RPMI8226 (cell line): ENCODE measurements around the gene TMEM217.

Experiments used
- DNase-seq: peaks from one replicate; pipeline ENCODE4 v3.0.0-alpha.2; 2015

Gene TMEM217

DNA sequence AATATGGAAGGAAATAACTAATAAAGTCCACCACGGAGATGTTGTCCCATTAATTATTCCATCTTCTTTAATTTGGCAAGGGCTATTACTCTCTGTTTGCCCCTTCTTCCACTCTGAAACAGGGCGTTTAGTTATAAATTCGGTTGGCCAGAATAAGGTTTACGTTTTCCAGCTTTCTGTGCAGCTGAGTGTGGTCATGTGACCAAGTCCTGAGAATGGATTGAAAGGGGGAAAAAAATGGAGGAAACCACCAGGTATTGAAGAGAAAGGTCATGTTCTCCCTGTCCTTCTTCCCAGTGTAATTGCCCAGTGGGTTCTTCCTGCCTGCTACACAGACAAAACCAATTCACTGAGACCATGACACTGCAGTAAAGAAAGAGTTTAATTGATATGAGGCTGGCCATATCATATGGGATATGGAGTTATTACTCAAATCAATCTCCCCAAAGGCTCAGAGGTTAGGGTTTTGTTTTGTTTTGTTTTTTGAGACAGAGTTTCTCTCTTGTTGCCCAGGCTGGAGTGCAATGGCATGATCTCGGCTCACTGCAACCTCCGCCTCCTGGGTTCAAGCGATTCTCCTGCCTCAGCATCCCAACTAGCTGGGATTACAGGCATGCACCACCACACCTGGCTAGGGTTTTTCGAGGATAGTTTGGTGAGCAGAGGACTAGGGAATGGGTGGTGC, 14.7 kb downstream of the TMEM217 start:
- DNase-seq, result no peak

DNA sequence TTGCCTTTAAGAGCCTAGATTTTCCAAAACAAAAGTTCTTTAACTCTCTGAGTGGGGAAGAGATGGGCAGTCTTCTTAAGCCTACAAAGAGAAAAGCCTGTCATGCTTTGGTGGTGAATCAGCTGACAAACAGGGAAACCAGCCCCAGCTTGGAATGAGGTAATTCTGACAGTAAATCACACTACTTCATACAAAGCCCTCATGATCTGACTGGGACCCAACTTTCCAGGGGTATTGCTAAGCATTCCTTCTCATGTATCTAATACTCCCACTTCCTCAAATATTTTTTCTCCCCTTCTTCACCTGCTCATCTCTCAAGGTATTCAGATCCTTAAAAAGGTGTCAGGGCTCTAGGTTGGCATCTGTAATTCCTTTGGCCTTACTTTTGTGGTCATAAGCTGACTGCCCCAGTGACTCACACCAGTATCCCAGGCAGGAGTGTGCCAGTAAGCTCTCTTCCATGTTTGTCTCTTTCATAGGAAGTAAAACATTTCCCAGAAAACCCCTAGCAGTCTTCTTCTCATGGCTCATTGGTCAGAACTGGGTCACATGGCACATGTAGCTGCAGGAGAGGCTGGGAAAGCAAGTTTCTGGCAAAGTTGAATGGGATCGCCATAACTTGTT, 15.4 kb downstream of the TMEM217 start:
- no peak for DNase-seq

GRCh38 chr6:37241775-37242428, 16.0 kb downstream of the TMEM217 start:
- DNase-seq, result no peak

DNA sequence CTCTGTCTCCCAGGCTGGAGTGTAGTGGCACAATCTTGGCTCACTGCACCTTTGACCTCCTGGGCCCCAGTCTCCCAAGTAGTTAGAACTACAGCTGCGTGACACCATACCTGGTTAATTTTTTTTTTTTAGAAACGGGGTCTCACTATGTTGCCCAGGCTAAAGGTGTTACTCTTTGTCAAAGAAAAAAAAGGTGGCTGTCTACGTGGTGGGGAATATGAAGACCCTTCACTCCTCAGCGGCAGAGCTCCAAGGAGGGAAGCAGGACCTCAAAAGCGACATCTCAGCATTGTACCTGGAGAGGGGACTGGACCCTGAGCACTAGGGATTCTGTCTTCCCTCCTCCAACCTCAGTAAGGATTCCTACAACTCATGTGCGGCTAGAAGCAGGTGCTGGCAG, 16.8 kb downstream of the TMEM217 start:
- no peak for DNase-seq

GRCh38 chr6:37239950-37240713, 17.8 kb downstream of the TMEM217 start:
- DNase-seq, result peak; percentile 95

DNA sequence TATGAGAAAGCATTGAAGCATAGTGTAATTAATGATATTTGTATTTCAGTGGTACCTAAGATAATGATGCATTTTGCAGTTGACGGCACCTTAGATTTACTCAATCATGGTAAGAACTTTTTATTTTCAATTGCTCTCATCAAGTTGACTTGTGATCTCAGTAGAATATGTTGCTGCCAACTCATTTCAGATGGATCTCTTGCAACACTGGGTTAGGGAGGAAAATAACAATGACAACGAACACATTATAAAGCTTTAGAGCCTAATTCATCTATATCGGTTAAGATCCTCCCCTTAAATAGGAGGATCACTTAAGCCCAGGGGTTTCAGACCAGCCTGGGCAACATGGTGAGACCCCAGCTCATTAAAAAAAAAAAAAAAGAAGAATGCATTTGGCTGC, 18.4 kb downstream of the TMEM217 start:
- no peak for DNase-seq

DNA sequence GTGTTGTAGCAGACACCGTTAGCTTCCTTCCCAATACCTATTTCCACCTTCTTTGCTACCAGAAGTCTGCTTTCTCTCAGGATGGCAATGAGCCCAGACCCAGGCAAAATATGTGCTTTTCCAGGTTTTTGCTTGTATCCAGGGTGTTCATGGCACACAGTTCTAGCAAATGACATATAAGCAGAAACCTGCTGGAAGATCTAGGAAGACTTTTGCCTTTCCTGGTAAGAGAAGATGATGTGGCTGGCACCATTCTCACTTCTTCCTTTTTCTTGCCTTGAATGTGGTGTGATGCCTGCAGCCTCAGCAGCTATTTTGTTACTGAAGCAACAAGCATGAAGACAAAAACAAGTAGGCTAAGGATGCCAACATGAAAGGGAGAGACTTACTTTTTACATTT, 19.6 kb downstream of the TMEM217 start:
- DNase-seq, result peak; percentile 19

- no peak for DNase-seq
Measured at GRCh38 chr6:37237789-37238188, 20.2 kb downstream of the TMEM217 start.

GRCh38 chr6:37236921-37237320, 21.0 kb downstream of the TMEM217 start:
- DNase-seq, result no peak

GRCh38 chr6:37233541-37233940, 24.4 kb downstream of the TMEM217 start:
- no peak for DNase-seq

- no peak for DNase-seq
Measured at GRCh38 chr6:37232430-37233017, 25.4 kb downstream of the TMEM217 start.

DNA sequence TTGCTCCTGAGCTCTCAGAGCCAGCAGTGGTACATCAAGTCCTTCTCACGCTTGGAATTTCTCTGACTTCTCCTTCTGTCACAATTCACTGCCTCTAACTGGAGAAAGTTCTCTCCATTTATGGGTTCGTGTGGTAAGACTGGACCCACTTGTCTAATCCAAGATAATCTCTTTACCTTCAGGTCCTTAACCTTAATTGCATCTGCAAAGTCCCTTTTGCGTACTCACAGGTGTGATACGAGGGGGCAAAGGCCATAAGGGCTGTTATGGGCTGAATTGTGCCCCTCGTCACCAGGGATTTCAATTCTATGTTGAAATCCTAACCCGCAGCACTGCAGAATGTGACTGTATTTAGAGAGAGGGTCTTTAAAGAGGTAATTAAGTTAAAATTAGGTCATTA, 27.8 kb downstream of the TMEM217 start:
- DNase-seq, result no peak

GRCh38 chr6:37225350-37226169, 32.4 kb downstream of the TMEM217 start:
- no peak for DNase-seq

DNA sequence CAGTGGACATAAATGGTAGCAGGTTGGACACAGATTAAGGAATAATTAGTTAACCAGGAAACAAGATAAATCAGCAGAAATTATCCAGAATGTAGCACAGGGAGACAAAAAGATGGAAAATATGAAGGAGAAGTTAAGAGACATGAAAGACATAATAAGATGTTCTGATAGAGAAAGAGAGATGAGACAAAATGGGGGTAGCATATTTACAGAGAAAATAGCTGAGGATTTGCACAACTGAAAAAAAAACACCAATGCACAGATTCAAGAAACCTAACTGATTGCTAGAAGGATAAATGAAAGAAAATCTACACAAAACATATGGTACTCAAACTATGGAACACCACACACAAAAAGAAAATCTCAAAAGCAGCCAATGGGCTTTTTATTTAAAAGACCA, 35.0 kb downstream of the TMEM217 start:
- DNase-seq, result no peak

GRCh38 chr6:37222125-37222967, 35.6 kb downstream of the TMEM217 start:
- peak; percentile 90 for DNase-seq

DNA sequence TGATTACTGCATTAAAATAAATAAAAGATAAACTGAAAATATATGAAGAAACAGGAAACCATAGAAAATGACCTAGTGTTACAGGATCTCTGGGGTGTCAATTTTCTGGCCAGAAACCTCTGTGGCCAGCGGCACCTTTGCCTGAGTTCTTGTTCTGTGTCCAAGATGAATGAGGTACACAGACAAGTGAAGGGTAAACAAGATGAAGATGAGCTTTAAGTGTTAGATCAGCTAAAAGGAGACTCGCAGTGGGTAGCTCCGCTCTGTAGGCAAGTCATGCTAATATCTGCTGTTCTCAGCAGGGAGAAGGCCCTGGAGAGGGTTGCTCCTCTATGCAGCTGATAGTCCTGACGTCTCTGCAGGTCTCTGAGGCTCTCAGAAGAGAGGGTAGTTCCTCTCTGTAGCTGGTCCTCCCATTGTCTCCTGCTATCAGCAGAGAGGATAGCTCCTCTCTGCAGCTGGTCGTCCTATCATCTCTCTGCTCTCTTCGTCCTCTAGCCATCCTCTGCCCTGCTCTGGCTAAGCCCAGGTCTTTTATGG, 36.3 kb downstream of the TMEM217 start:
- no peak for DNase-seq

- no peak for DNase-seq
Measured at GRCh38 chr6:37218511-37218910, 39.4 kb downstream of the TMEM217 start.

DNA sequence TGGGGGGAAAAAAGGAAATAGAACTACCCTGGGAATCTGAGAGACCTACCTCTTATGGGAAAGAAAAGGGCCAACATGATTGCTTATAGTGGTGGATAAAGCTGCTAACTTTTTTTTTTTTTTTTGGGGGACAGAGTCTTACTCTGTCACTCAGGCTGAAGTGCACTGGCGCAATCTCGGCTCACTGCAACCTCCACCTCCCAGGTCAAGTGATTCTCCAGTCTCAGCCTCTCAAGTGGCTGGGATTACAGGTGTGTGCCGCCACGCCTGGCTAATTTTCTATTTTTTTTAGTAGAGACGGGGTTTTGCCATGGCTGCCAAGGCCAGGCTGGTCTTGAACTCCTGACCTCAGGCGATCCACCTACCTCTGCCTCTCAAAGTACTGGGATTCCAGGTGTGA, 39.9 kb downstream of the TMEM217 start:
- DNase-seq, result no peak

DNA sequence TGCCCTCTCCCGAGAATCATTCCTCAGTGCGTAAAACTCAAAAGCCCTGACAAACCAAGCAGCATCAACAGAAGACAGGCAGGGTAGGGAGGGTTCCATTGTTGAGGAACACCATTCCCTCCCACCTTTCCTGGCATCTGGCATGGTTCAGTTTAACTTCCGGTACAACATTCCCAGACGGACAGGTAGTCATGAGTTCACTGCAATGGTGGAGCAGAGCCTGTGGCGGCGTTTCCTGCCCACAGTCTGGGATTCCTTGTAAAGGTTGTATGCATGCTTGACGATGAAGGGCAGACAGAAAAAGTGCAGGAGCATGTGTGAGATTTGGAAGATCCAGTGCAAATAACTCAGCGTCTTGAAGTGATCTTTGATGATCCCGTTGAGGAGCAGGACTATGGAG, 45.7 kb downstream of the TMEM217 start:
- no peak for DNase-seq

DNA sequence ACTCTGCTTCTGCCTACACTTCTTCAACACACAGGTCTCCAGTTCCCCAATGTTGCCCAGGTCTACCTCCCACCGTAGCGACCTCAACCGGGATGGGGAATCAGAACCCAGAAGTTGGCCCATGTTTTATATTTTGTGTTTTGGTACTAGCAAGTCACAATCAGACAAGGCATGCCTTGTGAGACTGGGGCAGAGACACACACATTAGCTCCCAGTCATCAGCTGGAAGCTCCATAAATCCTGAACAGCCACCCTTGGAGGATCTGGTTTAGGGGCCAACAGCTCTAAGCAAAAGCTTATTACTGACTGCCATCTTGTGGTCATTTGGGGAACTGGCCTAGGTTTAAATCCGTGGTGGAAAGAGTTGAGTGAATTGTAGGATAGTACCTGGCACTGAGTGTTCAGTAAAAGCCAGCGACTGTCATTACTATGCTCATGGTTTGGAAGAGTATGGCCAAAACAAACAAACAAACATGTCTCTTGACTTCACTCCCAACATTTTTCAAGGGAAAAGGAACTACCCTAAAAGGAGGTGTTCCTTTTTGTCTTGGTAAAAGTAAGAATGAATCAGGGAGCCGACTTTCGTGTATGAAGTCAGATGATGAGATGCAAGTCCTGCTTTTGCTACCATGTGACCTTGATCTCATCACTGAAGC, 47.5 kb downstream of the TMEM217 start:
- peak; percentile 80 for DNase-seq
